NOMO-1 treated with dmso at 0.1 percent for 144 hours (cell line): Measurements from ENCODE around the gene ROBO3.

ENCODE experiments used
- DNase-seq: peaks from one replicate; lab custom pipeline; 2025; ENCODE audit not compliant: unreplicated experiment; lab: John Stamatoyannopoulos, UW

ROBO3 gene

DNA sequence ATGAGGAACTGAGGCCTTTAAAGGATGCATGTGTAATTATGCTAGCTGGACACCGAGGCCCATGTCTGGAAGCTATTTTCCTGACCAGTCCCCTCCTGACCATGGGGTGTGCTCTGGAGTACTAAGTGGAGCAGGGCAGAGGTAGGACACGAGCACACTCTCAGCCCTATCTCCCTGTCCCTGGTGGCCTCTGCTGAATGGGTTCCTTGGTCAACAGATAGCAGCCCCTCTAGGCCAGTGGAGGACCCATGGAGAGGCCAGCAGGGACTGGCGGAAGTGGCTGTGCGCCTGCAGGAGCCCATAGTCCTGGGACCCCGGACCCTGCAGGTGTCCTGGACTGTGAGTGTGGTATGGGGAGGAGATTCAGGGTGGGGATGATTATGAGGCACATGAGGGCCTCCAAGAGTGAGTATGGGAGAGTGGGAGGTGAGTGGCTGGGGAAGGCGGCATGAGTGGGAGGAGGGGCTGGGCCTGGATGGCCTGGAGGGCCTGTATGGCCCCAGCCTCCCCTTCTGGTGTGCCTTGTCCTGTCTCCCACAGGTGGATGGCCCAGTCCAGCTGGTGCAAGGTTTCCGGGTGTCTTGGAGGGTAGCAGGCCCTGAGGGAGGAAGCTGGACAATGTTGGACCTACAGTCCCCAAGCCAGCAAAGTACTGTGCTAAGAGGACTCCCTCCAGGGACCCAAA is 9.5 kb downstream of the ROBO3 start:
- no peak for DNase-seq

GRCh38 chr11:124875401-124875800 is 10.2 kb downstream of the ROBO3 start:
- no peak for DNase-seq

- DNase-seq: peak; percentile 83
These were observed 10.9 kb downstream of the ROBO3 start for GRCh38 chr11:124875943-124876817.

DNA sequence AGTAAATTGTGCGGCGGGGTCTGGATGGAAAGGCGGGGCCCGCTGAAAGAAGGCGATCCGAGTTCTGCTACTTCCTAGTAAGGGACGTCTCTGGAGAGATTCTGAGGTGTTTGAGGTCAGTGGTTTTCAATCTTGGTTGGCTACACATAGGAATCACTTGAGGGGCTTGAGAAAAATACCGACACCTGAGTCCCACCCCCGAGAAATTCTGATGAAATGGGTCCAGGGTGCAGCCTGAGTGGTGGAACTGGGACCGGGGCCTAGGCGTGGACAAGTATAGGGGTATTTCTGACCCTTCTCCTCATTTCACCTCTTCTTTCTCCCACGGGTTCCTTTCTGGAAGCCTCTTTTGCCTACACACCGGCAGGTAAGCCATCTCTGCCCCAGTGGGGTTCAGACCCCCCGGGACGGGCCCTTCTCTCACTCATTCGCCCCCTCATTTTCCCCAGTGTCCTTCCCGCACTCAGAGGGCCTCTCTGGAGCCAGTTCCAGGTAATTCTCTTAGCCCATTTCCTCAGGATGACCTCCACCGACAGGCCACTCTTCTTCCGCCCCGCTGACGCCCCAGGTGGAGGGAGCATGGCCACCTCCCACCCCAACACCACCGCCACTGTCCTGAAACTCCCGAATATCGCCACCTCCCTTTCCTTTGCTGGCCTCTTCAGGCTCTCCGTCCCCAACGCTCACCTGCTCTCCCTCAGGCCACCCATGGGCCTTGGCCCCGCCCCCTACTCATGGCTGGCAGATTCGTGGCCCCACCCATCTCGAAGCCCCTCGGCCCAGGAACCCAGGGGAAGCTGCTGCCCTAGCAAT is 11.8 kb downstream of the ROBO3 start:
- DNase-seq: no peak

DNA sequence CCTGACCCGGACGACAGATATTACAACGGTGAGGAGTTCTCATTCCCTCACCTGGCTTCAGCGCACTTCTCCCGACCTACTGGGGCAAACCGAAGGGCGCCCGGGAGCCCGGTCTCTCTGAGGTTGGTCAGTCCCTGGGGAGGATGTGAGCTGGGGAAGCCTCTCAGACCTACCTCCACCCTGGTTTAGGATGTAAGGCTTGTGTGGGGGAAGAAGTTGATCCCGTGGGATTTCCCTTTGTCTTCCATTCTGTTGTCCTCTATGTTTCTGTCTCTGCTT is 12.3 kb downstream of the ROBO3 start:
- no peak for DNase-seq

GRCh38 chr11:124877910-124878758 is 12.9 kb downstream of the ROBO3 start:
- DNase-seq: no peak

- no peak for DNase-seq
These were observed 13.7 kb downstream of the ROBO3 start for GRCh38 chr11:124878759-124879492.

DNA sequence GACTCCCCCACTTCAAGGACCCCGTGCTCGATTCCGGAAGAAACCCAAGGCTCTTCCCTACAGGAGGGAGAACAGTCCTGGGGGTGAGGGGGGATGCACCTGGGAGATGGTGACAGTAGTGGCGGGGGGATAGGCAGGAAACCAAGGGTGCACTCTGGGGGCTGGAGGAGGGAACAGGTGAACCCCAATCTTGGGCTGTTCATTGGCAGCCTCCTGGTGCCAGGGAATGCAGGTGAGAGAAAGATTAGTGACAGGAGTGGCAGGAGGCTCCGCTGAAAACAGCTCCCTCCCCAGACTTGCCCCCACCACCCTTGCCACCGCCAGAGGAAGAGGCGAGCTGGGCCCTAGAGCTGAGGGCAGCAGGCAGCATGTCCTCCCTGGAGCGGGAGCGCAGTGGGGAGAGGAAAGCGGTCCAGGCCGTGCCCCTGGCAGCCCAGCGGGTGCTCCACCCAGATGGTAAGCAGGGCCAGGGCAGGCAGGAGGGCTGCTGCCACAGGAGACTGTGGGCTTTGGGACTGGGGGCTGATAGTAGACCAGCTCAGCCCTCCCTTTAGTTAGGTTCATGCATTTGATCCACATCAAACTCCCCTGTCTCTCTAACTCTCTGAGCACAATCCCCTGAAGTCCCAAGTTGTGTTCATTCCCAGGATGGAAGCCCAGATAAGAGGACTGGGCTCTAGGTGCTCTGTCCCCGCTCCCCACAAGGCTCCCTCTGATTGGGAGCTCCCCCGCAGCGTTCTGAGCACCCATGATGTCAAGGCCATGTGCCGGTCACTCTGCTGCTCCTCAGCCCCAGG is 14.5 kb downstream of the ROBO3 start:
- no peak for DNase-seq

GRCh38 chr11:124880290-124880611 is 15.0 kb downstream of the ROBO3 start:
- no peak for DNase-seq

- DNase-seq: no peak
These were observed 15.7 kb downstream of the ROBO3 start for GRCh38 chr11:124880958-124881357.

- no peak for DNase-seq
These were observed 17.3 kb downstream of the ROBO3 start for GRCh38 chr11:124882339-124883071.

GRCh38 chr11:124884340-124884739 is 19.1 kb downstream of the ROBO3 start:
- no peak for DNase-seq

- DNase-seq: no peak
These were observed 19.7 kb downstream of the ROBO3 start for GRCh38 chr11:124884869-124885479.

GRCh38 chr11:124886476-124886875 is 21.2 kb downstream of the ROBO3 start:
- no peak for DNase-seq

GRCh38 chr11:124886978-124887666 is 21.9 kb downstream of the ROBO3 start:
- DNase-seq: no peak

DNA sequence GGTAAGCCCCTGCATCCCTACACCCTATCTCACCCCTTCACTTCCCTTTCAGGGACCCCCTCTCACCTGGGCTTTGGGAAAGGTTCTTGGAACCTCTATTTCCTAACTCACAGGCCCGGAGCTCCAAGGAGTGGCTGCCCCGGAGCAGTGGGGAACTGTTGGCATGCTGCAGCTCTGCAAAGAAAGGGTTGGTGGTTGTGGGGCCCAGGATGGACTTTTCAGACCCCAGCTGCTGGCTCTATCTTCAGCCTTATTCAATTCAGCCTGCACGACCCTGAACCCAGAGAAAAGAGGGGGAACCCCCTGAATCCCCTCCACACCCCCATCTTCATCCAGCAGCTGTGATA is 22.4 kb downstream of the ROBO3 start:
- DNase-seq: no peak

GRCh38 chr11:124889191-124890091 is 24.2 kb downstream of the ROBO3 start:
- DNase-seq: no peak
